HEK293T (cell line): ENCODE results near the gene KRT34.

Experiments used
- CTCF ChIA-PET: fragments of 350-600 bp; formaldehyde crosslinking; extraction: SDS; loops from one replicate; lab custom pipeline; 2021; ENCODE audit warnings: antibody characterized with exemption, inconsistent platforms; lab: Yijun Ruan, JAX
- POLR2A ChIA-PET: fragments of 350-600 bp; formaldehyde crosslinking; extraction: SDS; loops from one replicate; lab custom pipeline; 2020; ENCODE audit warnings: antibody characterized with exemption, inconsistent platforms; lab: Yijun Ruan, JAX
- DNase-seq: peaks from one replicate; pipeline ENCODE4 v3.0.0; 2012; ENCODE audit warnings: mixed read lengths; ENCODE audit errors: extremely low spot score
- ARNT ChIP-seq: fragments of 450-650 bp; IDR thresholded peaks from 2 replicates; pipeline ENCODE4 v1.6.1; 2017; ENCODE audit warnings: mild to moderate bottlenecking
- BHLHE40 ChIP-seq: fragments of 450-650 bp; IDR thresholded peaks from 2 replicates; pipeline ENCODE4 v1.6.1; 2016; ENCODE audit warnings: mild to moderate bottlenecking, moderate library complexity, borderline replicate concordance
- CTBP1 ChIP-seq: fragments of 450-650 bp; IDR thresholded peaks from 2 replicates; pipeline ENCODE4 v1.6.1; 2016; ENCODE audit warnings: borderline replicate concordance
- ELF4 ChIP-seq: fragments of 450-650 bp; IDR thresholded peaks from 2 replicates; pipeline ENCODE4 v1.6.1; 2017; ENCODE audit warnings: antibody characterized with exemption
- FOXA1 ChIP-seq: fragments of 450-650 bp; IDR thresholded peaks from 2 replicates; pipeline ENCODE4 v1.6.1; 2016; ENCODE audit warnings: mild to moderate bottlenecking
- FOXK2 ChIP-seq: fragments of 450-650 bp; IDR thresholded peaks from 2 replicates; pipeline ENCODE4 v1.6.1; 2016; ENCODE audit warnings: mild to moderate bottlenecking
- FOXM1 ChIP-seq: fragments of 450-650 bp; IDR thresholded peaks from 2 replicates; pipeline ENCODE4 v1.6.1; 2017; ENCODE audit warnings: mild to moderate bottlenecking, borderline replicate concordance
- HDGF ChIP-seq: fragments of 450-650 bp; IDR thresholded peaks from 2 replicates; pipeline ENCODE4 v1.6.1; 2017; ENCODE audit warnings: antibody characterized with exemption, borderline replicate concordance
- L3MBTL2 ChIP-seq: fragments of 450-650 bp; conservative IDR thresholded peaks from 2 replicates; pipeline ENCODE4 v1.6.1; 2016; ENCODE audit warnings: mild to moderate bottlenecking
- LEF1 ChIP-seq: fragments of 450-650 bp; IDR thresholded peaks from 2 replicates; pipeline ENCODE4 v1.6.1; 2017; ENCODE audit warnings: mild to moderate bottlenecking, borderline replicate concordance
- NFRKB ChIP-seq: fragments of 450-650 bp; IDR thresholded peaks from 2 replicates; pipeline ENCODE4 v1.6.1; 2016; ENCODE audit warnings: mild to moderate bottlenecking, moderate library complexity
- SP1 ChIP-seq: fragments of 450-650 bp; IDR thresholded peaks from 2 replicates; pipeline ENCODE4 v1.6.1; 2017
- SUZ12 ChIP-seq: fragments of 450-650 bp; IDR thresholded peaks from 2 replicates; pipeline ENCODE4 v1.6.1; 2016; ENCODE audit warnings: mild to moderate bottlenecking
- TARDBP ChIP-seq: fragments of 450-650 bp; IDR thresholded peaks from 2 replicates; pipeline ENCODE4 v1.6.1; 2016
- ZNF384 ChIP-seq: fragments of 450-650 bp; IDR thresholded peaks from 2 replicates; pipeline ENCODE4 v1.6.1; 2016
- TF ChIP-seq, protein P1 (sequence below): fragments of 450-650 bp; IDR thresholded peaks from 2 replicates; pipeline ENCODE4 v1.6.1; 2016

The KRT34 gene

DNA sequence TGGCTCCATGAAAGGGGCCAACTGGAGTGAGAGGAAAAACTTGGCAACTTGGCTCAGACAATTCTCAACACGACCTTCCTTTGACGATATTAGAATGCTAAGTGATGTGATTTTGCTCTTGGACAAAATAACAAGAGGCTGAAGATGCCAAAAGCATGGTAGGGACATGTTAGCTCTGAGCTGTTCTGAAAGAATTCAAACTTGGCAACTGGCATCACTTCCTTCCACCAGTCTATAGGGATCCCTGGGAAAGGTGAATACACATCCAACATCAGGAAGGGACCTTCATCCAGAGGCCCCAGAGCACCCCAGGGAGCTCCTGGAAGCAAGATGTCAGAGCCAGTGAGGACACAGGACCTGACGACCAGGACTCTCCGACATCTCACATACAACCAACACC is 38.0 kb upstream of the KRT34 start:
- POLR2A ChIA-PET, result no interaction called here
- CTCF ChIA-PET, result no interaction called here
- DNase-seq, result no peak
- TF ChIP-seq, protein P1, sequence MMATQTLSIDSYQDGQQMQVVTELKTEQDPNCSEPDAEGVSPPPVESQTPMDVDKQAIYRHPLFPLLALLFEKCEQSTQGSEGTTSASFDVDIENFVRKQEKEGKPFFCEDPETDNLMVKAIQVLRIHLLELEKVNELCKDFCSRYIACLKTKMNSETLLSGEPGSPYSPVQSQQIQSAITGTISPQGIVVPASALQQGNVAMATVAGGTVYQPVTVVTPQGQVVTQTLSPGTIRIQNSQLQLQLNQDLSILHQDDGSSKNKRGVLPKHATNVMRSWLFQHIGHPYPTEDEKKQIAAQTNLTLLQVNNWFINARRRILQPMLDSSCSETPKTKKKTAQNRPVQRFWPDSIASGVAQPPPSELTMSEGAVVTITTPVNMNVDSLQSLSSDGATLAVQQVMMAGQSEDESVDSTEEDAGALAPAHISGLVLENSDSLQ, result no peak
- TF ChIP-seq L3MBTL2 (no peak), SUZ12 (no peak), CTBP1 (no peak), FOXM1 (no peak), SP1 (no peak), ELF4 (no peak), ZNF384 (no peak), FOXA1 (no peak), BHLHE40 (no peak), FOXK2 (no peak), LEF1 (no peak), HDGF (no peak), NFRKB (no peak)

DNA sequence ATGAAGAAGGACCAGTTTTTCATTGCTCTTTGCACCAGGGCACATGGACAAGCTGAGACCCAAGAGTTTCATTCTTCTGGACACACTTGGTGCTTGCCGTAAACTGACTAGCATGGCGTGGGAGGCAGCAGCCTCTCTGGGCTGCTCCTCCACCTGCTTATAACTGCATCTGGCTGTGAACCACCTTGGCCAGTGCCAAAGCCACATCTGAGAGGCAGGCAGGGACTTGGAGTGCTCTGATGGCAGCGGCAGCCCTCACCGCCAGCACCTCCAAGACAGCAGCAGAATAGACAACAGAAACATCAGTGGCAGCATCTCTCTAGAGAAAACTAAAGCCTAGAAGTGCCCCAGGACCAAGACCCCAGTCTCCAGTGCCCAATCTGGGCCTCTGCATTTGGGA is 37.6 kb upstream of the KRT34 start:
- no peak for DNase-seq
- POLR2A ChIA-PET, result no interaction called here
- no peak for TF ChIP-seq HDGF
- TF ChIP-seq FOXM1, result no peak
- TF ChIP-seq, protein P1, result no peak
- TF ChIP-seq SUZ12, result no peak
- no peak for TF ChIP-seq NFRKB
- TF ChIP-seq BHLHE40, result no peak
- TF ChIP-seq LEF1, result no peak
- TF ChIP-seq CTBP1, result no peak
- TF ChIP-seq L3MBTL2, result no peak
- TF ChIP-seq FOXK2, result no peak
- TF ChIP-seq FOXA1, result no peak
- no peak for TF ChIP-seq TARDBP
- TF ChIP-seq ARNT, result no peak
- TF ChIP-seq ZNF384, result no peak
- no peak for TF ChIP-seq SP1
- TF ChIP-seq ELF4, result no peak
- CTCF ChIA-PET, result no interaction called here

DNA sequence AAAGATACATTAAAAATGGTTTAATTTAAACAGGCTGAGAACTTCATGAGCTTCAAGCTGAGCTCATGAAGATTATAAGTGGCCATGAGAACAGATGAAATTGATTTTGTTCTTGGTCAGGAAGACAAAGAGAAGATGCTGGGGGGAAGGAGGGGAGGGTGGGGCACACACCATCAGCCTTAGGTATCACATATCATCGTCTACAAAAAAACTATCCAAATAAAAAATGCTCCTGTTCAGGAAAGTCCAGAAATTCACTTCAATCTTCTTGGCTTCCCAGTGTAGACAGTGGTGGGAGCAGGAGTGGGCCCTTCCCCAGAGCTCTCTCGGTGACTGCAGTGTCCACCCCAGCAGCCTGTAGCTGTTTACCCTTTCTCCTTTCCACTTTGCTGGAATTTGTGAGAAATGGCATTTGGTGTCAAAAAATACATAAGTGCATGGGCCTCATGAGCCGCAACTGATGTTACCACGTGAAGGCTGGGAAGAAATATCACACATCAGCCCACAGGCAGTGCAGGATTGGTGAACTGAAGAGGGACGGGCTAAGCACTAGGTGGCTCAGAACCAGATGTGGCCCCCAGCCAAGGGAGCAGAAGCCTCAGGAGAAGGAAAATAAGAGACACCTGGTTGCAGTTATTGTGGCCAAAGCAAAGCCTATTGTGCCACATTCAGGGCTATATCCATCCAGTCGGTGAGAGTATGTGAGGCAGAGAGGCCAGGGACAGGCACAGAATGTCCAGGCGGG is 36.2 kb upstream of the KRT34 start:
- no peak for DNase-seq
- TF ChIP-seq ELF4 (no peak), ARNT (no peak), HDGF (no peak), NFRKB (no peak), TARDBP (no peak), ZNF384 (no peak), L3MBTL2 (no peak), BHLHE40 (no peak), SUZ12 (no peak), LEF1 (no peak), FOXK2 (no peak), FOXA1 (no peak), CTBP1 (no peak), FOXM1 (no peak), SP1 (no peak)
- TF ChIP-seq, protein P1, result no peak
- ChIA-PET POLR2A (no interaction called here), CTCF (interaction anchor here (0.6 to 2.2 kb wide), 4 partner anchors 12 to 666 kb away, joined by 3 to 9 read pairs (median 6); no protein-coding TSS in a partner anchor)

DNA sequence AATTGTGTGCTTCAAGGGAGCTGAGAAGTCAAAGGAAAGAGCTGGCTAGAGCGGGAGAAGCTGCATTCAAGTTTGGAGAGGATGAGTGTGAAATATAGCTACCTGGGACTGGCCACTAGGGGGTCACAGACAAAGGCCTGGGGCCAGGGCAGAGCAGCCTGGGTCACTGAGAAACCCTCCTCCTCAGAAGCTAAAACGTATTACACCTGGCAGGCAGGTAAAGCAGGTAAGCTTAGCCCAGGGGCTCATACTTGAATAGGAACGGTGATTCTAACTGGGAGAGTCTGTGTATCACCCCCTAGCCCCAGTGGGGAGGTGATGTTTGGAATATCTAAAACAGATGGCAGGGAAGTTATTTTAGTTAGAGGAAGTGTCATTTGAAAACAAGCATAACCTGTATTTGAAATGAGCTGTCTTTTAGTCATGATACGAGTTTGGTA is 35.5 kb upstream of the KRT34 start:
- ChIA-PET POLR2A (no interaction called here), CTCF (interaction anchor here (0.6 to 2.2 kb wide), 4 partner anchors 11 to 667 kb away, joined by 3 to 9 read pairs (median 6); no protein-coding TSS in a partner anchor)
- peak; percentile 23 for DNase-seq
- no peak for TF ChIP-seq TARDBP
- TF ChIP-seq ARNT, result no peak
- TF ChIP-seq FOXA1, result no peak
- no peak for TF ChIP-seq CTBP1
- TF ChIP-seq FOXM1, result no peak

DNA sequence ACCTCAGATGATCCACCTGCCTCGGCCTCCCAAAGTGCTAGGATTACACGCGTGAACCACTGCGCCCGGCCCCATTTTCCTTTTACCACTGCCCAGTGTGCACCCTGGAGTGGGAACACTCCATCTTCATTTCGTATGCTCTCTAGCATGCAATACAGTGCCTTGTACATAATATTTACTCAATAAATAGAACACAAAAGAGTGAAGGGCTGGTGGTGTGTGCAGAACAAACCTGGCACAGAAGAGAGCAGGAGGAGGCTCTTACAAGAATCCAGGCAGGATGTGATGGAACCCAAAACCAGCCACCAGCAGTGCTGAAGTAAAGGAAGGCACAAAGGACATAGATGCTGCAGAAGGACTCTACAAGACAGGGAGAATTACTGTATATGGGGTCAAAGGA is 35.0 kb upstream of the KRT34 start:
- POLR2A ChIA-PET, result no interaction called here
- DNase-seq, result no peak
- TF ChIP-seq, protein P1, result no peak
- no peak for TF ChIP-seq FOXK2
- TF ChIP-seq ZNF384, result no peak
- no peak for TF ChIP-seq LEF1
- TF ChIP-seq SP1, result no peak
- no peak for TF ChIP-seq ARNT
- TF ChIP-seq TARDBP, result no peak
- TF ChIP-seq CTBP1, result no peak
- TF ChIP-seq FOXA1, result no peak
- TF ChIP-seq BHLHE40, result no peak
- CTCF ChIA-PET, result interaction anchor here (1.3 to 2.2 kb wide), 3 partner anchors 11 to 132 kb away, joined by 3 to 9 read pairs (median 8); no protein-coding TSS in a partner anchor
